ENCODE data around the gene TTC12.

Gene TTC12

DNA sequence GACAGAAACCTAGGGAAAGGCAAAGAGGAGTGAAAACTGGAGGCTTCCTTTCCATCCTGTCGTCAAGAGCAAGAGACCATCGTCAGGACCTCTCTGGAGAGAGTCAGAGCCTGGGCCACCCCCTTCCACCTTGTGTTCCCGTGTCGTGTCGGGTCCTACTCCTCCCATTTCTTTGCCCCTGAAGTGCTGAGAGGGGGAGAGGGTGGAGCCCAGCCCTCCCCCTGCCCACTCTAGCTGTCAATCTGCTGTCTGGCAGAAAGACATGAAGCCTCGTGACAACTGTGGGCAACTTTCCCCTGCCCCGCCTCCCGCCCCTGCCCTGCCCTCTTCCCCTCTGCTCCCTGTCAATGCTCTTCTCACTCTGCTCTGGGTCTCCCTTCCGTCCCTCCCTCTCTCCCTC lies 93.8 kb downstream of the TTC12 start:
- no peak for DNase-seq

DNA sequence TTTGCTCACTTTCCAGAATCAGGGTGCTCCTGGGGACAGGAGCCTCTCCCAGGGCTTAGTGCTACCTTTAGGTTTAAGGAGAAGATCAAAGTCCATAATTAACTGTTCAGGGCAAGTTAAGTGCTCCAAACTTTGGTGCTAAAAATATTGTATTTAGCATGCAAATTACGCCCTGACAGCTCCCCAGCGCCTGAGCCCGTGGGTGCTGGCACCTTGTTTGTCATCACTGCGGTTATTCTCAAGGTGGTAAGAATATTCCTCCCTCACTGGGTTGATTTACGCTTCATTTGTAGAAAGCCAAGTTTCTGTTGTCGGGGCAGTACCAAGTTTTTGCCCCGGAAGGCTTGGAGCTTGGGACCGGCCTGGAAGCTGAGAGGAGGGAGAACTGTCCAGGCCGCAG lies 94.5 kb downstream of the TTC12 start:
- no peak for DNase-seq

DNA sequence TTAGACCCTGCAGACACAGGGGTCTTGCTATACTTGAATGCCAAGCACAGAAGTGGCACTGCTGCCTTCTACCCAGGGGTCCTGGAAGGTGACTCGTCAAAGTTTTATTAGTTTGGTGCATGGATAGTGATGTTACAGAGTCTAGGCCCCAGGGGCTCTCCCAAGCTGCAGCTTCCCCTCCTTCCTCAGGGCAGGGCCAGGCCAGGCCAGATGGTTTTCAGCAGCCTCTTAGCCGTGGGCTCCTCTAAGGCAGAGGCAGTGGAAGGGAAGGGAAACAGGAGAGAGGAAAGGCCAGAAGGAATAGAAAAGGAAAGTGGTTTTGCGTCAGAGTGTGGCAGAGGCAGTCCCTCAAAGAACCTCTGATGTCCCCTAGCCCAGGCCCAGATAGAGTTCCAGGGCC lies 95.1 kb downstream of the TTC12 start:
- DNase-seq: no peak

DNA sequence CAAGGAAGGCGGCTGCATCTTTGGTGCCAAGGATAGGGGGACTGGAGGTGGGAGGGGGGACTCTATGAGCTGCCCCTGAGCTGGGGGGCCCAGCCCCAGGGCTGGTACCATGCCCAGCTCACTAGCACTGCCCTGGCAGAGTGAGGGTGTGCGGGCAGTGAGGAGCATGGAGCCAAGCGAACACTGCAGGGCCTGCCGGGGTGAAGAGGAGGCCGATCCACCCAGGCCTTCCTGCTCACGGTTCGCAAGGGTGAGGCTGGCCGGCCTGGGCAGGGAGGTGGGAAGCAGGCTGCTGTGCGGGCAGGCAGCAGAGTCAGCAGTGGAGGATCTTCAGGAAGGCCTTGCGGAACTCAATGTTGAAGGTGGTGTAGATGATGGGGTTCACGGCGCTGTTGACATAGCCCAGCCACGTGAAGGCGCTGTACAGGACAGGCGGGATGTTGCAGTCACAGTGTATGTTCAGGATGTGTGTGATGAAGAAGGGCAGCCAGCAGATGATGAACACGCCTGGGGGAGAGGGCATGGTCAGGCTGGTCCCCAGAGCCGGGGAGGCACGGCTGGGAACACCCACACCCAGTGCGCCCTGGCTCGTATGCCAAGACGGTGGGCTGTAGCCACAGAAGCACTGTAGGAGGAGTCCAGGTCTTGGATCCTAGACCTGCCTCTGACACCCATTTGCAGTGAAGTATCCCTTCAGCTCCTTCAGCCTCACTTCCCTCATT lies 96.2 kb downstream of the TTC12 start:
- DNase-seq: no peak

DNA sequence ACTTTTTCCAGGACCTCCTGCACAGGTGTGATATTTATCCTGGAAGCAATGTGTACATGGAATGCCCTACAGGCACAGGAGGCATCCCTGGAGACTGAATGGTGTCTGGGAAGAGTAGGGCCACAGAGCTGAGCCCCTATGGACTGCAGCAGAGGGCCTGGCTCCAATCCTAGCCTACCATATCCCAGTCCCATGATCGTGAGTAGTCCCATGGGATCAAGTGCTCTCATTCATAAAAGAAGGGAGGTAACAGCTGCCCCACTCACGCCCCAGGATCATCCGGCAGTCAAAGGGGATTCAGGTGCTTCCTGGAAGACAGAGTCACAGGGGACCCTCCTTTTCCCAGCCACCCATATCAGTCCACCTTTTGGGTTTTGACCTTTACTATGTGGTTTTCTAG lies 97.2 kb downstream of the TTC12 start:
- DNase-seq: no peak

DNA sequence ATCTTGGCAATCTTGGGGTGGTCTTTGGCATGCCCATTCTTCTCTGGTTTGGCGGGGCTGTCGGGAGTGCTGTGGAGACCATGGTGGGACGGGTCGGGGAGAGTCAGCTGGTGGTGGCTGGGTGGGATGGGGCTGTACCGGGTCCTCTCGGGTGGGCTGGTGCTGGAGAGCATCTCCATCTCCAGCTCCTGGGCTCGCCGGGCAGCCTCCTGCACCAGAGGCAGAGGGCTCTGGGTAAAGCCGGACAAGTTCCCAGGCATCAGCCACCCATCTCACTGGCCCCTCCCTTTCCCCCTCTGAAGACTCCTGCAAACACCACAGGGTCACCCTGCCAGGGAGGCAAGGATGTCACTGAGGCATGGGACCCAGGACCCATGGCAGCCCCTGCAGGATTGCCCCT lies 98.3 kb downstream of the TTC12 start:
- no peak for DNase-seq

DNA sequence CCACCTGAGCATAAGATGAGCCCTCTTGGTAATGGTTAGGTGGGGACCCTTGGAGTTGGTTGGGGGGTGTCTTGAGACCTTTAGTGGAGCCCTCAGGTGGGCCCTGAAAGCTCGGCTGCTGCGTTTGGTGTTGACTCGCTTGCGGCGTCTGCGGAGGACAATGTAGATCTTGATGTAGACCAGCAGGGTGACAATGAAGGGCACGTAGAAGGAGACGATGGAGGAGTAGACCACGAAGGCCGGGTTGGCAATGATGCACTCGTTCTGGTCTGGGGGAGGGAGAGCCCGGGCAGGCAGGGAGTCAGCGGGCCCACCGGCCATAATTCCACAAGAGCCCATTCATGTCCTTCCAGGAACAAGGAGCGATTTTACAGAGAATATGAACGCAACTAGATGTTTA lies 101.0 kb downstream of the TTC12 start:
- no peak for DNase-seq
